CD4-positive, CD25-positive, alpha-beta regulatory T cell (primary cell): Measurements from ENCODE around the gene PRSS23. TPM values are rescaled to one million over a fixed set of nuclear protein-coding genes. Genes with fewer than 3 reads are reported as not detected.

ENCODE experiments used
- ATAC-seq, 2 donors: fragments of 150-1000 bp; cut with Tn5 transposase; one replicate each; pipeline ENCODE4 v1.10.0; 2021; ENCODE audit warnings: low read depth in 2 of 2, moderate number of reproducible peaks in 2 of 2, moderate library complexity in 1 of 2
- DNase-seq, 3 donors: peaks; one replicate each; pipeline versions ENCODE4 v3.0.0 to v3.0.0-alpha.2; 2012 to 2022; ENCODE audit warnings: mixed read lengths in 1 of 3
- H3K27ac ChIP-seq: one replicate; pipeline ENCODE4 v1.7.0; 2013; ENCODE audit warnings: mild to moderate bottlenecking, low read length; ENCODE audit not compliant: insufficient read depth, poor library complexity, severe bottlenecking
- H3K27me3 ChIP-seq: one replicate; pipeline ENCODE4 v1.7.0; 2013; ENCODE audit warnings: low read length; ENCODE audit not compliant: control insufficient read depth, insufficient read depth
- H3K36me3 ChIP-seq: one replicate; pipeline ENCODE4 v1.7.0; 2013; ENCODE audit warnings: mild to moderate bottlenecking, low read length, moderate library complexity; ENCODE audit not compliant: control insufficient read depth, insufficient read depth
- H3K4me1 ChIP-seq: 2 replicates; pipeline ENCODE4 v1.7.0; 2013; ENCODE audit warnings: mild to moderate bottlenecking, low read length; ENCODE audit not compliant: insufficient read depth, control insufficient read depth, poor library complexity, severe bottlenecking
- H3K4me3 ChIP-seq: one replicate; pipeline ENCODE4 v1.7.0; 2013; ENCODE audit warnings: low read depth, mild to moderate bottlenecking, low read length, moderate library complexity
- H3K9me3 ChIP-seq, 2 experiments: 1 replicate in 1 of 2; 2 replicates in 1 of 2; pipeline ENCODE4 v1.7.0; 2013; ENCODE audit warnings: low read length in 2 of 2, mild to moderate bottlenecking in 1 of 2, moderate library complexity in 1 of 2; ENCODE audit not compliant: control insufficient read depth in 2 of 2
- H3K27ac Mint-ChIP-seq, 3 donors: one replicate each; pipeline ENCODE4 v1.8.0; 2020 to 2022; ENCODE audit warnings: mild to moderate bottlenecking in 3 of 3, mixed read lengths in 3 of 3, moderate library complexity in 2 of 3
- H3K27me3 Mint-ChIP-seq: one replicate; pipeline ENCODE4 v1.8.0; 2022; ENCODE audit warnings: mild to moderate bottlenecking, mixed read lengths
- H3K36me3 Mint-ChIP-seq: one replicate; pipeline ENCODE4 v1.8.0; 2020; ENCODE audit warnings: mixed read lengths
- H3K4me1 Mint-ChIP-seq, 4 donors: one replicate each; pipeline ENCODE4 v1.8.0; 2020 to 2022; ENCODE audit warnings: mixed read lengths in 4 of 4, mild to moderate bottlenecking in 1 of 4
- H3K4me3 Mint-ChIP-seq, 4 donors: one replicate each; pipeline ENCODE4 v1.8.0; 2020 to 2022; ENCODE audit warnings: mild to moderate bottlenecking in 4 of 4, mixed read lengths in 4 of 4, moderate library complexity in 3 of 4
- H3K9me3 Mint-ChIP-seq, 7 donors: one replicate each; pipeline ENCODE4 v1.8.0; 2020 to 2022; ENCODE audit warnings: mixed read lengths in 7 of 7, mild to moderate bottlenecking in 3 of 7, moderate library complexity in 2 of 7
- polyA plus RNA-seq, 4 donors: library from polyadenylated mRNA; unstranded; fragments of 300-500 nt; fragmentation: Illumina TruSeq; gene quantifications; one replicate each; pipeline ENCODE4 v1.2.3, GENCODE V29; 2021
- total RNA-seq: library from RNA; stranded (reverse); gene quantifications from one replicate; pipeline ENCODE4 v1.2.3, GENCODE V29; 2022

PRSS23 gene
- total and polyA plus RNA-seq, 5 donors from 2014 or later = 0.15 to 0.20 TPM; not detected in 3

DNA sequence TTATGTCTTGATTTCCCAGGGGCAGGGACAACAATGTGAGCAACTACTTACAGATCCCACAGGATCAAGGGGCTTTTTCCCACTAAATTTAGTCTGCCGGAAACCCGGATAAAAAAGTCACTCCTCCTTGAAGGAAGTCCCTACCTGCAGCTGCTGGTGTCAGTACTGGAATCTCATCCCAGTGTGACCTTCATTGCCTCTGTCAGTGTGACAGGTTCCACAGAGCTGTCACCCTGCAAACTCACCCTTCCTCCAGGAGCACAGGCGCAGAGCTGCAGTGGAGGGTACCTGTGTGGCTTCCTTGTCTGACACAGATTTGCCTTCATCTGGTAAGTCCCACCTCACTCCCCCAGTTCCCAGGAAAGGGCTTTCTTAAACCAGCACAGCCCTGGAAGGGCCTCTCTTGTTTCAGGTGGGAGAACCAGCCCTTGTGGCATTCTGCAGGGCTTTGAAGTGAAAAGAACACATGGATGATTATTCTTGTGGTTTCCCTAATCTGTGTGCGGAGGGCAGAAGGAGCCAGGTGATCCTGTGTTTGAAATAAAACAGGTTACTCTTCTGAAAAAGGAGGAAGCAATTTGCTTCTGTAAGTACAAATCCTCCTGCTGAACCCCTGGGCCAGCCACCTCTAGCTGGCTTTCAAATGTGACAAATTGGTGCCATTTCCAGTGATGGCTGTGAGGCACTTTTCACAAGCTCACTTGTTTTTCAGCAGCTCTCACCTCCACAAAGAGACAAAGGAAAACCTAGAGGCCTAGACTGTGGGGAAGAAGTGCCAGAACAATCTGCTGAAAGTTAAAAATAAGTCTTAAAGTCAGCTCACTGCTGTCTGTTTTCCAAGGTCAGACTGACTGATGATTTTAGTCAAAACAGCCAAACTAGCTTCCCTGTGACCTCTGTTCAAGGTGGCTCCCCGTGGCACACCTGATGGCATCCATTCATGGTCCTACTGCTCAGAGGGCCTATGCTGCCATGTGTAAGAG is 9.2 kb upstream of the PRSS23 start:
- no peak overlapping the region for H3K4me3 Mint-ChIP-seq
- peaks cover 16% of the 10 kb centered on the region for H3K27me3 Mint-ChIP-seq
- no peaks in the 10 kb centered on the region for H3K36me3 ChIP-seq
- peaks cover 6% of the 10 kb centered on the region for H3K27me3 ChIP-seq
- ATAC-seq (no peak), DNase-seq (no peak)
- H3K4me1 Mint-ChIP-seq = no peaks in the 10 kb centered on the region
- peaks cover 0 to 2% (median 0%) of the 10 kb centered on the region in 7 donors for H3K9me3 Mint-ChIP-seq
- no peak overlapping the region for H3K27ac Mint-ChIP-seq
- no peak overlapping the region for H3K4me3 ChIP-seq
- H3K36me3 Mint-ChIP-seq = no peaks in the 10 kb centered on the region
- H3K27ac ChIP-seq = no peak overlapping the region
- H3K4me1 ChIP-seq = no peaks in the 10 kb centered on the region
- H3K9me3 ChIP-seq = no peaks in the 10 kb centered on the region

- ATAC-seq = no peak
- Mint-ChIP-seq H3K36me3 (no peaks in the 10 kb centered on the region), H3K4me1 (no peaks in the 10 kb centered on the region), H3K27me3 (peaks cover 19% of the 10 kb centered on the region), H3K27ac (no peak overlapping the region), H3K4me3 (no peak overlapping the region), H3K9me3 (peaks cover 0 to 2% (median 0%) of the 10 kb centered on the region in 7 donors)
- DNase-seq = no peak
- Histone ChIP-seq H3K9me3 (no peaks in the 10 kb centered on the region), H3K27ac (no peak overlapping the region), H3K36me3 (no peaks in the 10 kb centered on the region), H3K4me3 (no peak overlapping the region), H3K27me3 (peaks cover 6% of the 10 kb centered on the region), H3K4me1 (no peaks in the 10 kb centered on the region)
These were observed 8.2 kb upstream of the PRSS23 start for GRCh38 chr11:86792150-86792549.

DNA sequence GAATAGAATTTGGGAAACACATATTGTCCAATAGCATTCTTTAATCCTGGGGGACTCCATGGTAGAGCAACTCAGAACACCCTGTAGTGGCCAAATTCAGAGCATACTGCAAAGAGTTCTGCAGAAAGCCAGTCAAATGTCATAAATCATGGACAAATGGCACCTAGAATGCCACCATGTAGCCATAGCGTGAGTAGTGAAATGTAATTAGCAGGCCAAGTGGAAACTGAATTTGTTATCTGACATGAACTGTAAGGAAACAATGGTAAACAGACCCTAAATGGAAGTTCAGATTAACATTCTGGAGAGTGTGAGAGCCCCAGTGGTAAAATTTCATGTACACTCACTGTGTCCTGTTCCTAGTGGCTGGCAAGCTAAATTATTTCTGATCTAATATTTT is 7.0 kb upstream of the PRSS23 start:
- H3K27ac ChIP-seq = no peak overlapping the region
- no peaks in the 10 kb centered on the region for H3K9me3 ChIP-seq
- Mint-ChIP-seq H3K27ac (no peak overlapping the region), H3K9me3 (peaks cover 0 to 2% (median 0%) of the 10 kb centered on the region in 7 donors), H3K27me3 (peaks cover 20% of the 10 kb centered on the region), H3K36me3 (no peaks in the 10 kb centered on the region), H3K4me1 (no peaks in the 10 kb centered on the region), H3K4me3 (no peak overlapping the region)
- DNase-seq (no peak), ATAC-seq (no peak)
- no peak overlapping the region for H3K4me3 ChIP-seq
- no peaks in the 10 kb centered on the region for H3K4me1 ChIP-seq
- H3K27me3 ChIP-seq = peaks cover 5% of the 10 kb centered on the region
- no peaks in the 10 kb centered on the region for H3K36me3 ChIP-seq

- no peaks in the 10 kb centered on the region for H3K4me1 Mint-ChIP-seq
- H3K36me3 ChIP-seq = no peaks in the 10 kb centered on the region
- peaks cover 15% of the 10 kb centered on the region for H3K27me3 ChIP-seq
- no peaks in the 10 kb centered on the region for H3K9me3 ChIP-seq
- no peak overlapping the region for H3K27ac Mint-ChIP-seq
- DNase-seq (no peak), ATAC-seq (no peak)
- no peak overlapping the region for H3K27ac ChIP-seq
- peaks cover 4% of the 10 kb centered on the region for H3K4me1 ChIP-seq
- no peak overlapping the region for H3K4me3 Mint-ChIP-seq
- H3K36me3 Mint-ChIP-seq = no peaks in the 10 kb centered on the region
- peaks cover 31% of the 10 kb centered on the region for H3K27me3 Mint-ChIP-seq
- H3K4me3 ChIP-seq = no peak overlapping the region
- H3K9me3 Mint-ChIP-seq = peaks cover 0 to 2% (median 0%) of the 10 kb centered on the region in 7 donors
These were observed 4.8 kb upstream of the PRSS23 start for GRCh38 chr11:86795511-86795910.

GRCh38 chr11:86795949-86796348 is 4.4 kb upstream of the PRSS23 start:
- H3K36me3 Mint-ChIP-seq = no peaks in the 10 kb centered on the region
- H3K27ac Mint-ChIP-seq = no peak overlapping the region
- ATAC-seq = no peak
- H3K9me3 Mint-ChIP-seq = peaks cover 0 to 2% (median 0%) of the 10 kb centered on the region in 7 donors
- no peaks in the 10 kb centered on the region for H3K9me3 ChIP-seq
- no peak overlapping the region for H3K4me3 Mint-ChIP-seq
- H3K36me3 ChIP-seq = no peaks in the 10 kb centered on the region
- no peak for DNase-seq
- peaks cover 15% of the 10 kb centered on the region for H3K27me3 ChIP-seq
- no peak overlapping the region for H3K4me3 ChIP-seq
- H3K27me3 Mint-ChIP-seq = peaks cover 35% of the 10 kb centered on the region
- peaks cover 4% of the 10 kb centered on the region for H3K4me1 ChIP-seq
- no peak overlapping the region for H3K27ac ChIP-seq
- H3K4me1 Mint-ChIP-seq = peaks cover 0 to 4% (median 1%) of the 10 kb centered on the region in 4 donors

- DNase-seq = no peak
- peaks cover 45% of the 10 kb centered on the region for H3K27me3 Mint-ChIP-seq
- no peak overlapping the region for H3K4me3 ChIP-seq
- H3K9me3 Mint-ChIP-seq = peaks cover 0 to 2% (median 0%) of the 10 kb centered on the region in 7 donors
- H3K4me1 Mint-ChIP-seq = peaks cover 0 to 6% (median 1%) of the 10 kb centered on the region in 4 donors
- peaks cover 21% of the 10 kb centered on the region for H3K27me3 ChIP-seq
- H3K36me3 Mint-ChIP-seq = no peaks in the 10 kb centered on the region
- H3K9me3 ChIP-seq = no peaks in the 10 kb centered on the region
- no peaks in the 10 kb centered on the region for H3K36me3 ChIP-seq
- peaks cover 4% of the 10 kb centered on the region for H3K4me1 ChIP-seq
- ATAC-seq = no peak
- no peak overlapping the region for H3K27ac ChIP-seq
- H3K4me3 Mint-ChIP-seq = no peak overlapping the region
- H3K27ac Mint-ChIP-seq = no peak overlapping the region
These were observed 3.2 kb upstream of the PRSS23 start for GRCh38 chr11:86797133-86797532.

GRCh38 chr11:86798988-86799387 is 1.4 kb upstream of the PRSS23 start:
- H3K4me3 Mint-ChIP-seq = no peak overlapping the region

More at GRCh38 chr11:86798988-86799387, 1.4 kb upstream of the PRSS23 start:
- ATAC-seq (no peak), DNase-seq (no peak)
- H3K36me3 Mint-ChIP-seq = no peaks in the 10 kb centered on the region
- H3K27ac ChIP-seq = no peak overlapping the region
- H3K4me1 ChIP-seq = peaks cover 4% of the 10 kb centered on the region
- no peak overlapping the region for H3K27ac Mint-ChIP-seq
- H3K27me3 ChIP-seq = peaks cover 26% of the 10 kb centered on the region
- H3K9me3 Mint-ChIP-seq = peaks cover 0 to 2% (median 0%) of the 10 kb centered on the region in 7 donors
- H3K9me3 ChIP-seq = no peaks in the 10 kb centered on the region
- no peak overlapping the region for H3K4me3 ChIP-seq
- no peaks in the 10 kb centered on the region for H3K36me3 ChIP-seq
- peaks cover 53% of the 10 kb centered on the region for H3K27me3 Mint-ChIP-seq
- H3K4me1 Mint-ChIP-seq = peaks cover 0 to 6% (median 1%) of the 10 kb centered on the region in 4 donors
